Raji (cell line): ENCODE data around the gene ISLR.

Experiments
- POLR2A ChIP-seq: IDR thresholded peaks from 2 replicates; pipeline ENCODE4 v1.6.1; 2011; ENCODE audit warnings: low read depth, low read length, control low read depth; ENCODE audit not compliant: insufficient read depth

Gene ISLR

GRCh38 chr15:74208901-74209559 is 35.5 kb downstream of the ISLR start:
- no peak for TF ChIP-seq POLR2A

GRCh38 chr15:74209560-74209958 is 36.0 kb downstream of the ISLR start:
- TF ChIP-seq POLR2A: no peak

GRCh38 chr15:74209997-74210671 is 36.6 kb downstream of the ISLR start:
- TF ChIP-seq POLR2A: no peak

GRCh38 chr15:74210729-74211128 is 37.2 kb downstream of the ISLR start:
- TF ChIP-seq POLR2A: no peak

GRCh38 chr15:74211656-74212055 is 38.1 kb downstream of the ISLR start:
- no peak for TF ChIP-seq POLR2A

- TF ChIP-seq POLR2A: no peak
These were observed 39.0 kb downstream of the ISLR start for GRCh38 chr15:74212494-74212893.

GRCh38 chr15:74213858-74214284 is 40.4 kb downstream of the ISLR start:
- TF ChIP-seq POLR2A: no peak

GRCh38 chr15:74214324-74215021 is 41.0 kb downstream of the ISLR start:
- no peak for TF ChIP-seq POLR2A

GRCh38 chr15:74215958-74216357 is 42.4 kb downstream of the ISLR start:
- TF ChIP-seq POLR2A: no peak

- TF ChIP-seq POLR2A: no peak
These were observed 43.4 kb downstream of the ISLR start for GRCh38 chr15:74216949-74217348.

- TF ChIP-seq POLR2A: no peak
These were observed 44.7 kb downstream of the ISLR start for GRCh38 chr15:74217907-74218885.

- no peak for TF ChIP-seq POLR2A
These were observed 47.2 kb downstream of the ISLR start for GRCh38 chr15:74220475-74221248.

GRCh38 chr15:74221399-74222239 is 48.1 kb downstream of the ISLR start:
- no peak for TF ChIP-seq POLR2A

GRCh38 chr15:74222240-74223119 is 49.0 kb downstream of the ISLR start:
- no peak for TF ChIP-seq POLR2A
